GM19035 (cell line): Measurements from ENCODE around the gene DNAJA3.
A peak's percentile ranks its signal among the peaks of the same experiment; 100 is the strongest.

ENCODE experiments used
- ATAC-seq: cut with Tn5 transposase; IDR thresholded peaks from one replicate; pipeline ENCODE4 v1.9.1; 2021; ENCODE audit not compliant: unreplicated experiment

Gene DNAJA3

GRCh38 chr16:4472880-4473279, 47.2 kb downstream of the DNAJA3 start:
- ATAC-seq: no peak

- no peak for ATAC-seq
Measured at GRCh38 chr16:4474192-4474961, 48.7 kb downstream of the DNAJA3 start, which contains the start of gene NMRAL1. Gene NMRAL1 (minus strand): TSS chr16:4474625. CDS start chr16:4474132, 493 bp downstream.

DNA sequence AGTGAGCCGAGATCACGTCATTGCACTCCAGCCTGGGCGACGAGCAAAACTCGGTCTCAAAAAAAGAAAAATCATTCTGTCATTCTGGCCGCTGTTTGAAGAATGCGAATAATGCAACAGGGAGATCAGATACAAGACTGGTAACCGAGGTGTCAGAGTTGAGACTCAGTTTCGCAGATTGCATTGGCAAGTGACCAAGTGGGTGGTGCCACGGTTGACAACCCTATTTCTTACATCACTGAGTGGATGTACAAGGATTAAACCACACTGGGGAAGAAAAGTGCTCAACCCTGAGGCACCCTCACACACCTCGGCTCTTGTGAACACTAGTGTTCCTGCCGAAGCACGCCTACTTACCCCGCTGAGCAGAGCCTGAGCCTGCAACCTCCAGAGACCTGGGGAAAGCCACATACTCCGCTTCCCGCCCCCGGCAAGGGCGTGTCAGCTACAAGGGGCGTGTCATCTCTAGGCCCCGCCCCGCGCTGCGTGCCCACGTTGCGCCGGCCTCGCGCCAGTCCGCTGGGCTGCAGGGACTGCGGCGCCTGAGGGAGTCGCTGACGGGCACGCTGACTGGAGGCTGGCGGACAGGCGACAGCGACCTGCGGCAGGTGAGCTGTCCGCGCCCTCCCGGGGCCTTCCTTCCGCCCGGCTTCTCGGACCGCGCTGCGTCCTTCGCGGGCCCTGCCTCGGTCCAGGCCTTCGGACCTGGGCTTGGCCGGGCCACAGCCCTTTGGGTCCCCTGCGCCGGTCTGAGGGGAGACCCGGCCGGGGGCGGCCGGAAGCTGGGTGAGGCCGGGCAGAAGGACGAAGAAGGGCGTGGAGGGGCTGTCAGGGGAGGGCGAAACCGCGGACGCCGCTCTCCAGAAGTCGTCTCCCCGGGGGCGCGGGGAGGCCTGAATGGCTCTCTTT, 50.5 kb downstream of the DNAJA3 start, which contains the start of gene HMOX2:
TSS of gene HMOX2 (plus strand) at position 519 of the 909 bp plus-strand sequence. CDS start 29,127 bp downstream, outside the sequence.
- peak; percentile 84 for ATAC-seq

DNA sequence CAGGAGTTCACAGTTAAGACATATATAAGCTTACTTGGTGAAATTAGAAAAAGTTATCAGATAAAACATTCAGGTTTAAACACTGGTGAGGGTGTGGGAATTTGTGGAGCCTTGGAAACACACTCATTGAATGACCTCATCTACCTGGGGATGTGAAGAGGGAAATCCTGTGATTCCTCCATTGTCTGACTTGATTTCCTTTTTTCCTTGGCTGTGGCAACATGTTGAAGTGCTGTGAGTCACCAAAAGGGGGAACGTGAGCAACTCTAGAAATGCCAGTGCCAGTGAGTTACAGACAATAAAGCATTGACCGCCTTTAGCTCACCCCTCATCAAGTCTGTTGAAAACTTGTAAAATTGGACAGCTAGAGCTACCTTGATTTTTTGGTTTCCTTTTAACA, 52.3 kb downstream of the DNAJA3 start:
- no peak for ATAC-seq

DNA sequence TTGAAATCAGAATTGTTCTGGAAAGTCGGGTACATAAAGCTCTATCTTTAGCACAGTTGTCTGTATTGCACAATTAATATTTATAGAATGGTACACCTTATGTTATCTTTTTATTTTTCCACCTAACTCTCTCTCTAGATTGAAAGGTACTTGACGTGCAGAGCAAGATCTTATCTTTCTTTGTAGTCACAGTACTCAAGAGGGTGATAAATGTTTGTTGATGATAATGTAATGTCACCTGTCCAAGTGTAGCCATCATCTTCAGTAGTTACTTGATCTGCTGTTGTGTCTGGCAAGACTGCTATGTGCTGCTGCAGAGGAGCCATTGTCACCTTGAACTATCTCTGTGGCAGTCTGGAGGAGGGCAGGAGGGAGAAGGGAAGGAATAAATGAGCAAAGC, 55.9 kb downstream of the DNAJA3 start:
- ATAC-seq: no peak

DNA sequence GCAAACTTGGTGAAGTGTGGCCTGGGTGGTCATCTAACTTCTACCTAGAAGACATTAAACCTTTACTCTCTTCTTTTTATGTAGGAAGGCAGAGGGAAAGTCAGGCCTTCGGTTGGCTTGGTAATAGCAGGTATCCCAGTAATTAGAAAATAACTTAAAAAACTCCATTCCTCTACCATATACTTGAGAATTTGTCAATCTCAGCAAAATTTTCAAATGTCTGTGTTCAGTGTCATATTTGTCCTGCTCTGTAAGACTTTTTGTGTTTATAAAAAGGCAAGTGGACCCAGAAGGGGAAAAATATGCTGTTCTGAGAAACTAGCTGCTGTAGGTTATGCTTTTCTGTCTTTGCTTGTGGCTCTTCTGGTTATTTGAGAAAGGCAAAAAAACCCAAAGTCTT, 56.3 kb downstream of the DNAJA3 start:
- ATAC-seq: no peak

GRCh38 chr16:4486126-4486893, 60.6 kb downstream of the DNAJA3 start:
- ATAC-seq: no peak

GRCh38 chr16:4487955-4488498, 62.4 kb downstream of the DNAJA3 start:
- no peak for ATAC-seq

GRCh38 chr16:4488499-4488967, 62.9 kb downstream of the DNAJA3 start:
- no peak for ATAC-seq

GRCh38 chr16:4489030-4489429, 63.4 kb downstream of the DNAJA3 start:
- ATAC-seq: no peak

DNA sequence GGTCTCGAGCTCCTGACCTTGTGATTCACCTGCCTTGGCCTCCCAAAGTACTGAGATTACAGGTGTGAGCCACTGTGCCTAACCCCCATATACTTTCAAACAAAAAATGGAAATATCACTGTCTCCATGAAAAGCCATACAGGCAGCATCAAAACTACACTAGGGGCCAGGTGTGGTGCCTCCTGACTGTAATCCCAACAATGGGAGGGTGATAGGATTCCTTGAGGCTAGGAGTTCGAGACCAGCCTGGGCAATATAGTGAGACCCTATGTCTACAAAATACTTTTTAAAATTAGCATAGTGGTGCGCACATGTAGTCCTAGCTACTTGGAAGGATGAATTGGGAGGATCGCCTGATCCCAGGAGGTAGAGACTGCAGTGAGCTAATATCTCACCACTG, 66.2 kb downstream of the DNAJA3 start:
- no peak for ATAC-seq

- ATAC-seq: no peak
Measured at GRCh38 chr16:4494746-4495490, 69.2 kb downstream of the DNAJA3 start.

GRCh38 chr16:4495766-4496165, 70.1 kb downstream of the DNAJA3 start:
- no peak for ATAC-seq

GRCh38 chr16:4496305-4496704, 70.6 kb downstream of the DNAJA3 start:
- ATAC-seq: no peak

DNA sequence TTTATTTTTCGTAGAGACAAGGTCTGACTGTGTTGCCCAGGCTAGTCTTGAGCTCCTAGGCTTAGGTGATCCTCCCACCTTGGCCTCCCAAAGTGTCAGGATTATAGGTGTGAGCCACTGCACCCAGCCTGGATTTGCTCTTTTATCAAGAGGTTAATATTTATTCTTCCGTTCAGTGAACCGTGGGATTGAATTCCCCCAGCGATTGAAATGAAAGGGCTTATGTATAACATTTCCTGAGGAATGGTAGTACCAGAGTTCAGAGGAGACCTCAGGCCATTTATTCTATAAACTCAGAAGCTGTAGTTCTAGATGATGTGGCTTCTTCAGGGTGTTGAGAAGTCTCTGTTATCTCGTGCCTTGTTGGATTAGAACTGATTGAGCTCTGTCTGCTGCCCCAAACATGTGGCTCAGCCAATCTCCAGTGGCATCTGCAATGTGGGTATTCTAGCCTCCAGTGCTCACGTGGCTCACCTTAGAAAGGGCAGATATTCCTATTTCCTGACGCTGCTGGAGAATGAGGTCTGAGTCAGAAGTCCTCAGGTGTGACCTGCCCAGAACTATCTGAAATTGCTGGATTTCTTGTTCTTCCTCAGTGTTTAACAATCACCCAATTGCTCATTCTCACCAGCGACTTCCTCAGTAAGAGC, 73.0 kb downstream of the DNAJA3 start:
- ATAC-seq: no peak

- no peak for ATAC-seq
Measured at GRCh38 chr16:4499196-4499555, 73.5 kb downstream of the DNAJA3 start.

DNA sequence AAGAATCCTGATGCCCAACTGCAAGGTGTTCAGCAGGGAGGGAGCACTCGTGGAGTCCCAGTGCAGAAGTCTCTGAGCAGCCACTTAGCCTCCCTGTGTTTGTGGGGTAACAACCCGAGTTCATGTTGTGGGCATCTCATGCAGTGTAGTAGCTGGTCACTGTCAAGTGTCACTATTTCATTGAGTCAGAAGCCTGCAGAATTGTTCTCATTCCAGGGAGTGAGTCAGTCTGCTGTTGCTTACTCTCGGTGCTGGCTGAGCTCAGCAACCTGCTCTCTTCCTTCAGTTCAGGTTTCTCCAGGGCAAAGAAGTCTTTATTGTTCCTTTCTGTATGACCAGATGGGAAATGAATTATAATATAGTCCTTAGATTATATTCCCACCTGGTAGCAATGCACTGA, 74.6 kb downstream of the DNAJA3 start:
- ATAC-seq: no peak

DNA sequence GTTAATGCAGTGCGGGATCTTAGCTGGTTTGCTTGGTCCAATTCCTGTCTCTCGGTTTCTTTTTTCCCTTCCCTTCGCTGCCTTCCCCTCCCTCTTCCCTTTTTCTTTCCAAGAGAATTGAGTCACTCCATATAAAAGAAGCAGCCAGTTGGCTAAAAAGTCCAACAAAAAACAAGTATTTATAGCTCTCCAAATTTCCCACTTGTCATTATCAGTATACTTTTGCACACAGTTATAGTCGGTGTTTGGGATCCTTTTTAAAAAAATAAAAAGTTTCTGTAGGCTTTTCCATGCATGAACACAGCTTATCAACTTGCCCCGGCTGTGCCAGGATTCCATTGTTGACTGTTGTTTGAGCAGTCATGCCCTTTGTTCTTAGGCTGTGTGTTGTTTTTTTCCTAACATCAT, 75.4 kb downstream of the DNAJA3 start:
- no peak for ATAC-seq

GRCh38 chr16:4505356-4506147, 79.9 kb downstream of the DNAJA3 start:
- ATAC-seq: peak; percentile 74
